GM19043 (cell line): ENCODE results near the gene PDE4C.

Experiments used
- ATAC-seq: cut with Tn5 transposase; IDR thresholded peaks from one replicate; pipeline ENCODE4 v1.9.1; 2021; ENCODE audit warnings: low read depth; ENCODE audit not compliant: unreplicated experiment

The PDE4C gene

DNA sequence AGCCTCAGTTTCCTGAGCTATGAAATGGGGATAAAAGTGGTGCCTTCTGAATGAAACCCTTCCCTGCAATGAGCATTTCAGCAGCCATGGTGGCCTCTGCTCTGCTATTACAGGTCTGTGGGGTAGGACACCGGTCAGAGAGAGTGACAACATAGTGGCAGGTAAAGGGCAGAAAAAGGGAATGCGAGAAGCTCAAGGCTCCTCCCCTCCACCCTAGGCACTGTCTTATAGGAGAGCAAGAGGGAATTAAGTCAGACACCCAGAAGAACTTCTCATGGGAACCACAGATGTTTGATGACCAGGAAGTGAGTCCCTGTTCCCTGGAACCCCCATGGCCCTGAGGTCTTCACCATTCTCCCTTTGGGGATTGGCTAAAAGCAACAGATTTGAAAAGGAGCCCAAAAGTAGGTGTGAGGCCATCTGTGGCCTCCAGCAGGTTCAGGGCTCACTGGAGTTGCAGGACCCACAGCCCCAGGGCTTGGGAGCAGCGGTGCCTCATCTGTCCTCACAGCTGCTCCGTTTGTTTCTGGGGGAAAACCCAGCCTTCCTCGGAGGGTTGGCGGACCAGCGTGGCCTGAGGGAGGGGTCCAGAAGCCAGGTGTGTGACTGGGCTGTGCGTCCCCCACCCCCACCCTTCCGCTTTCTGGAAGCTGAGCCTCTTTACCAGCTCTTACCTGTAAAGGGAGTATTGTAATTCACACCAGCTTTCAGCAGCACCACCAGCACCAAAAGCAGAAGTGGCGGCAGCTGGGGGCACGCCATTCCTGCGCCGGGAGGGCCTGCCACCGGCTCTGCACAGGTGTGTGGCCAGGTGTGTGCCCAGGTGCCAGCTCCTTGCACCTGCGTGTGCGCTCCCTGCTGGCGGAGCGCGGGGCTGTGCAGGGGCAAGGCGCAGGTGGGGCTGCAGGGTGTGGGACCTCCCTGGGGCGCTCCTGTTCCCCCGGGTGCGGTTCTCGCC is 28.6 kb upstream of the PDE4C start:
- ATAC-seq = no peak

GRCh38 chr19:18253716-18254115 is 27.5 kb upstream of the PDE4C start:
- ATAC-seq = no peak

GRCh38 chr19:18253130-18253529 is 26.9 kb upstream of the PDE4C start:
- no peak for ATAC-seq

DNA sequence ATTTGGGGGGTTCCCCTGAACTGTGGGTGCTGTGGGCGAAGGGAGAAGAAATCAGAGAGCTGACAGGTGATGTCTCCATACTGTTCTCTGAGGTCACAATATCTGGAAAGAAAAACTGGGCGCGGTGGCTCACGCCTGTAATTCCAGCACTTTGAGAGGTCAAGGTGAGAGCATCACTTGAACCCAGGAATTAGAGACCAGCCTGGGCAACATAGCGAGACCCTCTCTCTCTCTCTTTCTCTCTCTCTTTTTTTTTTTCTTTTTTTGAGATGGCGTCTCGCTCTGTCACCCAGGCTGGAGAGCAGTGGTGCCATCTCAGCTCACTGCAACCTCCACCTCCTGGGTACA is 26.1 kb upstream of the PDE4C start:
- no peak for ATAC-seq

DNA sequence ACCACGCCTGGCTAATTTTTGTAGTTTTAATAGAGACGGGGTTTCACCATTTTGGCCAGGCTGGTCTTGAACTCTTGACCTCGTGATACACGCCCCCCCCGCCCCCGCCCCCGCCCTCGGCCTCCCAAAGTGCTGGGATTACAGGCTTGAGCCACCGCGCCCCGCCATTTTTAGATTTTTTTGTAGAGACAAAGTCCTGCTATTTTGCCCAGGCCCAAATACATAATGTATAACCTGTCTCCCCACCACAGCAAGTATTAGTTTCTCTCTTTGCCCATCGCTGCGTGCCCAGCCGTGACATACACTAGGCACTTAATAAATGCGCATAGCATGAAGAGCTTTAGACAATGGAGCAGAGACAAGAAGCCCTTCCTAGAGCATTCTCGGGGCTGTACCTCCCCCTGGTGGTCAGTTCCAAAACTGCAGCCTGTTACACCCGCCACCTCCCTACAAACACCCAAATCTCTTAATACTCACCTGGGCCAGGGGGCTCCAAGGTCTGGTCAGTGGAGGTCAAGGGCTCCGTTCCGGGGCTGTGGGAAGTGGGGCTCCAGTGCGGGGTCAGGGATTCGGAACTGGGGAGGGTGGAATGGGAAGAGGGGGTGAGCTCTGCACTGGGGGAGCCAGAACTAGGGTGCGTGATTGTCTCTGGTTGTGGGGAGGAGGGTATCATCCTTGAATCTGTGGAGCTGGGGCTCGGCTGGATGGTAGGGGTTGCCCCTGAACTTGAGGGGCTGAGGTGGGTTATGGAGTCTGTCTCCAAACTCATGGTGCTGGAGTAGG is 25.5 kb upstream of the PDE4C start:
- ATAC-seq = no peak

DNA sequence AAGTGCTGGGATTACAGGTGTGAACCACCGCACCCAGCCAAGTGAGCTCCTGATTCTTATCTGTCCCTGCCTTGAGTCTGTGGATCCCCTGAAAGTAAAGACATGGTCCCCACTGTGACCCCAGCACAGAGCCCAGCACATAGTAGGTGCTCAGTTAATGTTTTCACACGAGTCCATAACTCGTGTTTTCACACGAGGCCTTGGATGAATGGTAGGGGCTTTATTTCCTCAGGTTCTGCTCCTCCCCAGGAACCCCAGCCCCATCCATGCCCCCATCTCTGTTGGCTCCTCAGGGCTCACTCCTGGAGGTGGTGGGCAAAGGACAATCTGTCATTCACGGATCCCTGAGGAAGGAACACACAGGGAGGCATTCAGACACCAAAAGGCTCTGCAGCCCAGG is 23.6 kb upstream of the PDE4C start:
- ATAC-seq = no peak

DNA sequence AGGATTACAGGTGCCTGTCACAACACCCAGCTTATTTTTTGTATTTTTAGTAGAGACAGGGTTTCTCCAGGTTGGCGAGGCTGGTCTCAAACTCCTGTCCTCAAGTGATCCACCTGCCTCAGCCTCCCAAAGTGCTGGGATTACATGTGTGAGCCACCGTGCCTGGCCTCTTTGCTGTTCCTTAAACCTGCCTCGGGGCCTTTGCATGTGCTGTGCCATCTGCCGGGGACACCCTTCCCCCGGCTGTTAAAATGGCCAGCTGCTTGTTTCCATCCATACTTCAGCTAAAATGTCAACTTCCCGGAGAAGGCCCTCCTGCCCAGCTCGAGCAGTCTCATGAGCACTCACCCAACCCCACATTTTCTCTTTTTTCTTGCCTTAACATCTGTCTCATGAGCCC is 19.1 kb upstream of the PDE4C start:
- no peak for ATAC-seq

DNA sequence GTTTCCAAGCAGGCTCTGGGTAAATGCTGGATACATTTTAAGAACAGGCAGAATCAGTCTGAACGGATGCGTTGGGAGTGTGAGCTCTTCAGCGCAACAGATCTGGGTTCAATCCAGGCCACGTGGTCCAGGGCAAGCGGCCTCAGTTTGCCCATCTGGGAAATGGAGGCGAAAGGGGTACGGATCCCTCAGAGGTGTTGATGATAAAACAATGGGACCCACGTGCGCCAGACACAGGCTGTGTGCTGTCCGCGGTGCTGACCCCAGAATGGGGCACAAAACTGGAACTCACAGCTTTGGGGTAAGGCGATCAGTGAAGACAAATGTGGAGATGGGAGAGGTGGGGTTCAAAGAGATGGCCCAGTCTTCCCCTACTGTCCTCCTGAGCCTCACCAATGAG is 13.1 kb upstream of the PDE4C start:
- ATAC-seq = no peak

DNA sequence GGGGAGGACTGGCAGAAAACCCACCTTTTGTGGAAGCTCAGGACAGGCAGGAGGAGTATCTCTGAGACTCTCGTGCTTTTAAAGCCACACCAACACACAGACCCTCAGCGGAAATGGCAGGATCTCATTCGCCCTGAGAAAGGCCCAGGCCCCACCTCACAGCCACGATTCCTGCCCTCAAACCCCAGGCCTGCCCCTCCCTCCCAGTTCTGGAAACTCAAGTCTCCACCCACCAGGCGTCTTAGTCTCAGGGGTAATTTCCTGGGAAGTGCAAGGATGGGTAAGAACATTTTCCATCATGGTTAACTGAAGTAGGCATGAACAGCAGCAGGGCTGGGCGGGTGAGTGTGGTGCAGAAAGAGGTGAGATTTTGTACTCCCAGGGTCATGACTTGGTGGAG is 8.0 kb upstream of the PDE4C start:
- ATAC-seq = no peak

DNA sequence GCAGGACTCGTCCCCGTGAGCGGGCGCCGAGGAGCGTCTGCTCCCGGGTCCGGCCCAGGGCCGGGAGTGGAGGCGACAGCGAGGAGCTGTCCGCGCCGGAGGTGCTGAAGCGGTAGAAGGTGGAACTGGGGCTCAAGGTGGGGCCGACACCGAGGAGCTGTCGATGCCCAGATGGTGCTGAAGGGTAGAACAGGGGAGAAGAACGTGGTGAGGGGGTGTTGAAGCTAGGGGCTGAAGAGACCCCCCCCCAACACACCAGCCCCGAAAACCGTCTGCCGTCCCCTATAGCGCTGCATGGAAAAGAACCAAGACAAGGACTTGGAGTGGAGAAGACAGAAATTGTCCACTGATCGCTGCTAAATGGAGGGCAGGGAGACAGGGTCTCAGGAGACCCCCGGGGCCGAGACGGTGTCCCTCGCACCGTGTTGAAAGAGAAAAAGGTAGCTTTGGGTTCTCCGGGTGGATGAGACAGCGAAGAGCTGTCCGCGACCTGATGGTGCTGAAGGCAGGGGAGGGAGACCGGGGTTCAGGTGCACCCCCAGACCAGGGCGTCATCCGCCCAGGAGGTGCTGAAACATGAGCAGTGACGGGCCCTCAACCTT is 7.1 kb upstream of the PDE4C start:
- no peak for ATAC-seq

DNA sequence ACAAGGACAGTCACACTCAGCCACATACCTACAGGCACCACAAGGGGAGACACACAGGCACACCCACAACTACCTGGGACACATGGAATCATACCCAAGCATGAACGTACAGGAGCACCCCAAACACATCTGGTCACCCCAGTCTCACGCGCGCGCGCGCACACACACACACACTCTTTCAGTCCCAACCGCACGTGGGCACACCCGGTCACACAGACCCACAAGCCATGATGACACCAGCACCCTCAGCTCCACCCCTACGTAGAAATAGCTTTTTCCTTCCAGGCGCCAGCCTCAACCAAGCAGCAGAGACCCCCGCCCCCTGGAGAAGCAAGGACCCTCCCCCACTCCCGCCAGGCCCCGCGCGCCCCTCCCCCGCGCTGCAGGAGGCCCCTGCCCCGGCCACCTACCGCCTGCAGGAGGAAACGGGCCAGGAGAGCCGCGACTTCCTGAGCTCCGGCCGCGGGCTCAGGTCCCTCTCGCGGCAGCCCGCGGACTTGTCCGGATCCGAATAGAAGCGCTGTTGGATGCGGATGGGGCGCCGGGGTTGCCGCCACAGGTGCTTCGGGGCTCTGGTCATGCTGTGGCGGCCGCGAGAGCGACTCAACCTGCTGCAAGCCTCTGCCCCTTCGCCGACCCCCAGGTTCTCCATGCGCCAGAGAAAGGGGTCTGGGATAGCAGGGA is 6.4 kb upstream of the PDE4C start:
- no peak for ATAC-seq

DNA sequence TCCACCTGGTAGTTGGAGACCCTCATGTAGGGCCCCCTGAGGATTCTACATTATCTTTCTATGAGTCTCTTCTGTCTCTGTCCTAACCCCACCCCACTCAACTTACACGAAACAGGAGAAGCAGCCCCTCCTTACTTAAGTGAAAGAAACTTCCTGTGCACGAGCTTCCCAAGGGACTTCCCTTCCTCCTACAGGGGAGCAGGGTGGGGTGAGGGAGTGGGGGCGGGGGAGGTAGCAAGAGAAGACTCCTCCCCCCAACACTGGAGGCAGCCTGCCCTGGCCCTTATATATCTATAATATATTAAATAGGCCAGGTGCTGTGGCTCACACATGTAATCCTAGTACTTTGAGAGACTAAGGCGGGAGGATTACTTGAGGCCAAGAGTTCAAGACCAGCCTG is 5.5 kb upstream of the PDE4C start:
- no peak for ATAC-seq

GRCh38 chr19:18230941-18231734 is 4.9 kb upstream of the PDE4C start:
- no peak for ATAC-seq

GRCh38 chr19:18229915-18230314 is 3.7 kb upstream of the PDE4C start:
- ATAC-seq = no peak

- ATAC-seq = no peak
These were observed 3.2 kb upstream of the PDE4C start for GRCh38 chr19:18229474-18229873.

GRCh38 chr19:18227781-18228271 is 1.6 kb upstream of the PDE4C start:
- no peak for ATAC-seq

GRCh38 chr19:18226956-18227780 is 930 bp upstream of the PDE4C start:
- no peak for ATAC-seq

- ATAC-seq = no peak
These were observed 910 bp downstream of the PDE4C start for GRCh38 chr19:18225355-18225701.
